NCI-H460 (cell line): ENCODE measurements around the gene KIF6. TPM values are rescaled to one million over a fixed set of nuclear protein-coding genes. Genes with fewer than 3 reads are reported as not detected.

Source experiments
- DNase-seq: peaks from one replicate; pipeline ENCODE4 v3.0.0-alpha.2; 2016; ENCODE audit warnings: low read depth; ENCODE audit errors: extremely low read depth
- total RNA-seq: library from RNA; depleted of rRNA; stranded (reverse); fragments of >200 nt; shearing (Covaris generic); gene quantifications from 2 replicates; pipeline ENCODE4 v1.2.3, GENCODE V29; 2014

KIF6 gene
- total RNA-seq, 1 experiment from 2014 or later, result not detected

GRCh38 chr6:39669207-39669972 is 55.8 kb downstream of the KIF6 start:
- DNase-seq, result no peak

- no peak for DNase-seq
Measured at GRCh38 chr6:39666706-39667489, 58.3 kb downstream of the KIF6 start.

GRCh38 chr6:39665861-39666260 is 59.3 kb downstream of the KIF6 start:
- no peak for DNase-seq

GRCh38 chr6:39664173-39664572 is 61.0 kb downstream of the KIF6 start:
- no peak for DNase-seq

GRCh38 chr6:39657355-39658135 is 67.7 kb downstream of the KIF6 start:
- DNase-seq, result no peak

- DNase-seq, result no peak
Measured at GRCh38 chr6:39654121-39654520, 71.1 kb downstream of the KIF6 start.

GRCh38 chr6:39653612-39654011 is 71.6 kb downstream of the KIF6 start:
- DNase-seq, result no peak

- no peak for DNase-seq
Measured at GRCh38 chr6:39649996-39650395, 75.2 kb downstream of the KIF6 start.

- no peak for DNase-seq
Measured at GRCh38 chr6:39646751-39647420, 78.3 kb downstream of the KIF6 start.

GRCh38 chr6:39642270-39642669 is 82.9 kb downstream of the KIF6 start:
- DNase-seq, result no peak

- DNase-seq, result no peak
Measured at GRCh38 chr6:39638126-39638822, 86.9 kb downstream of the KIF6 start.

- DNase-seq, result no peak
Measured at GRCh38 chr6:39634646-39635341, 90.4 kb downstream of the KIF6 start.

- no peak for DNase-seq
Measured at GRCh38 chr6:39625209-39625608, 100.0 kb downstream of the KIF6 start.

- DNase-seq, result no peak
Measured at GRCh38 chr6:39623750-39624149, 101.5 kb downstream of the KIF6 start.

GRCh38 chr6:39617520-39617919 is 107.7 kb downstream of the KIF6 start:
- DNase-seq, result no peak

- DNase-seq, result no peak
Measured at GRCh38 chr6:39617026-39617425, 108.2 kb downstream of the KIF6 start.

GRCh38 chr6:39615622-39616021 is 109.6 kb downstream of the KIF6 start:
- no peak for DNase-seq

- no peak for DNase-seq
Measured at GRCh38 chr6:39614393-39614950, 110.7 kb downstream of the KIF6 start.

- DNase-seq, result no peak
Measured at GRCh38 chr6:39610221-39610620, 115.0 kb downstream of the KIF6 start.
